ENCODE results near the gene ERVFRD-1. TPM values are rescaled to one million over a fixed set of nuclear protein-coding genes. Genes with fewer than 3 reads are reported as not detected.
A peak's percentile ranks its signal among the peaks of the same experiment; 100 is the strongest.

ERVFRD-1 gene
- polyA plus RNA-seq (2013, experiment 1 of 2; ENCODE audit: insufficient read length), result not detected
- not detected for polyA plus RNA-seq (2013, experiment 2 of 2; ENCODE audit: insufficient read length)

- DNase-seq, result no peak
Observed at GRCh38 chr6:11110921-11111768, at the start of gene ERVFRD-1. ERVFRD-1 (minus strand) TSS chr6:11111725; CDS start chr6:11105310, 6,415 bp downstream.

- no peak for DNase-seq
Observed at GRCh38 chr6:11160199-11160598, 48.7 kb upstream of the ERVFRD-1 start.

- DNase-seq, result no peak
Observed at GRCh38 chr6:11155589-11155988, 44.1 kb upstream of the ERVFRD-1 start.

- DNase-seq, result no peak
Observed at GRCh38 chr6:11153447-11153846, 41.9 kb upstream of the ERVFRD-1 start.

GRCh38 chr6:11152581-11152980, 41.1 kb upstream of the ERVFRD-1 start:
- no peak for DNase-seq

GRCh38 chr6:11151488-11151887, 40.0 kb upstream of the ERVFRD-1 start:
- no peak for DNase-seq

- no peak for DNase-seq
Observed at GRCh38 chr6:11149551-11149950, 38.0 kb upstream of the ERVFRD-1 start.

- DNase-seq, result no peak
Observed at GRCh38 chr6:11146117-11146826, 34.7 kb upstream of the ERVFRD-1 start.

- peak; percentile 64 for DNase-seq
Observed at GRCh38 chr6:11144393-11144851, 32.9 kb upstream of the ERVFRD-1 start.

GRCh38 chr6:11143394-11144371, 32.2 kb upstream of the ERVFRD-1 start:
- DNase-seq, result peak; percentile 83

GRCh38 chr6:11142296-11143027, 30.9 kb upstream of the ERVFRD-1 start:
- no peak for DNase-seq

- no peak for DNase-seq
Observed at GRCh38 chr6:11141295-11141694, 29.8 kb upstream of the ERVFRD-1 start.

- DNase-seq, result peak; percentile 63
Observed at GRCh38 chr6:11140056-11140455, 28.5 kb upstream of the ERVFRD-1 start.

- peak; percentile 46 for DNase-seq
Observed at GRCh38 chr6:11139051-11139960, 27.8 kb upstream of the ERVFRD-1 start.

- no peak for DNase-seq
Observed at GRCh38 chr6:11136809-11137208, 25.3 kb upstream of the ERVFRD-1 start.

- DNase-seq, result no peak
Observed at GRCh38 chr6:11133281-11133680, 21.8 kb upstream of the ERVFRD-1 start.

GRCh38 chr6:11132194-11132888, 20.8 kb upstream of the ERVFRD-1 start:
- DNase-seq, result peak; percentile 22

- DNase-seq, result no peak
Observed at GRCh38 chr6:11130605-11131004, 19.1 kb upstream of the ERVFRD-1 start.

GRCh38 chr6:11129908-11130565, 18.5 kb upstream of the ERVFRD-1 start:
- no peak for DNase-seq

Data from fibroblast of skin of abdomen (primary cell).